ENCODE data around the gene ANO9. TPM values are rescaled to one million over a fixed set of nuclear protein-coding genes. Genes with fewer than 3 reads are reported as not detected.

Gene ANO9
- total and polyA plus RNA-seq, 5 donors from 2014 or later = 8.9 to 153 (median 13.3) TPM

DNA sequence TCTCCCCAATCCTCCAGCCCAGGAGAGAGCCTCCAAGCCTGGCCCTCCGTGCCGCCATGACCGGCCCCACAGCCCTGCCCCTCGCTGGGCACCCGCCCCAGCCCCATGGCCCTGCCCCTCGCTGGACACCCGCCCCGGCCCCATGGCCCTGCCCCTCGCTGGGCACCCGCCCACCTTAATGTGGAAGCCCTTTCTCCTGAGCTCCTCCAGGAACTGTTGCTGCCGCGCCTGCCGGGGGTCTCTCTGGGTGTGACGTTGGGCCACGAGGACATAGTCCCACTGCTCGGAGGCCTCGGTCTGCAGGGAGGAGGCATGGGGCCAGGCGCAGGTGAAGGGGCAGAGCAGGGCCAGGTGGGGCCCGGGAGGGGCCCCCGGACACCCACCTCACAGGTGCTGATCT lies 8.2 kb downstream of the ANO9 start:
- ATAC-seq (ENCODE audit: low read depth in 2 of 2) (no peak), DNase-seq (no peak)
- Histone ChIP-seq H3K4me3 (ENCODE audit: low read depth, low read length) (no peak overlapping the region), H3K36me3 (ENCODE audit: control insufficient read depth, insufficient read depth, low read length) (no peaks in the 10 kb centered on the region), H3K4me1 (ENCODE audit: control insufficient read depth, insufficient read depth, low read length, poor library complexity, severe bottlenecking) (peaks cover 12% of the 10 kb centered on the region), H3K9me3 (ENCODE audit: control insufficient read depth in 2 of 2, low read length in 2 of 2) (no peaks in the 10 kb centered on the region), H3K27ac (ENCODE audit: insufficient read depth, low read length, poor library complexity, severe bottlenecking) (no peak overlapping the region), H3K27me3 (ENCODE audit: control insufficient read depth, insufficient read depth, low read length) (no peaks in the 10 kb centered on the region)
- Mint-ChIP-seq H3K27me3 (no peaks in the 10 kb centered on the region), H3K4me1 (peaks cover 0 to 15% (median 9%) of the 10 kb centered on the region in 4 donors), H3K27ac (no peak overlapping the region), H3K36me3 (peaks cover 11% of the 10 kb centered on the region), H3K4me3 (no peak overlapping the region), H3K9me3 (no peaks in the 10 kb centered on the region)

DNA sequence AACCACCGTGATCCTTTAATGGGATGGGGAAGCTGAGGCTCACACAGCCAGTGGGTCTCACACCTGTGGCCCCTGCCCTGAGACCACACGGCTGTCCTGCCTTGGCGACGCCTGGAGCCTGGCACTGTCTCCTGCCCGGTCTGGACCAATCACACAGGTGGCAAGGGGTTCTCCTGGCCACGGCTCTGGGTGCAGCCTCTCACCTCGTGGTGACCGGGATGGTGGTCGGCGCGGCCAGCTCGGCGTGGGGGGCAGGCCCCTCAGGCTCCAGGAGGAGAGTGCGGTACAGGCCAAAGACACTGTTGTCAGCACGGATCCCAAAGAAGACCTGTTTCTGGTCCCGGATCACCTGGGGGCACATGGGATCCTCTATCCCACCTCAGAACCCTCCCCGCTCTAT lies 8.7 kb downstream of the ANO9 start:
- H3K36me3 ChIP-seq (ENCODE audit: control insufficient read depth, insufficient read depth, low read length) = no peaks in the 10 kb centered on the region
- ATAC-seq (ENCODE audit: low read depth in 2 of 2) = no peak
- no peak overlapping the region for H3K27ac ChIP-seq (ENCODE audit: insufficient read depth, low read length, poor library complexity, severe bottlenecking)
- H3K4me3 Mint-ChIP-seq = no peak overlapping the region
- H3K36me3 Mint-ChIP-seq = peaks cover 13% of the 10 kb centered on the region
- no peaks in the 10 kb centered on the region for H3K9me3 Mint-ChIP-seq
- no peaks in the 10 kb centered on the region for H3K9me3 ChIP-seq (ENCODE audit: control insufficient read depth in 2 of 2, low read length in 2 of 2)
- peaks cover 9% of the 10 kb centered on the region for H3K4me1 ChIP-seq (ENCODE audit: control insufficient read depth, insufficient read depth, low read length, poor library complexity, severe bottlenecking)
- H3K27me3 ChIP-seq (ENCODE audit: control insufficient read depth, insufficient read depth, low read length) = no peaks in the 10 kb centered on the region
- no peak for DNase-seq
- no peak overlapping the region for H3K27ac Mint-ChIP-seq
- no peaks in the 10 kb centered on the region for H3K27me3 Mint-ChIP-seq
- no peak overlapping the region for H3K4me3 ChIP-seq (ENCODE audit: low read depth, low read length)
- H3K4me1 Mint-ChIP-seq = peaks cover 0 to 12% (median 9%) of the 10 kb centered on the region in 4 donors

DNA sequence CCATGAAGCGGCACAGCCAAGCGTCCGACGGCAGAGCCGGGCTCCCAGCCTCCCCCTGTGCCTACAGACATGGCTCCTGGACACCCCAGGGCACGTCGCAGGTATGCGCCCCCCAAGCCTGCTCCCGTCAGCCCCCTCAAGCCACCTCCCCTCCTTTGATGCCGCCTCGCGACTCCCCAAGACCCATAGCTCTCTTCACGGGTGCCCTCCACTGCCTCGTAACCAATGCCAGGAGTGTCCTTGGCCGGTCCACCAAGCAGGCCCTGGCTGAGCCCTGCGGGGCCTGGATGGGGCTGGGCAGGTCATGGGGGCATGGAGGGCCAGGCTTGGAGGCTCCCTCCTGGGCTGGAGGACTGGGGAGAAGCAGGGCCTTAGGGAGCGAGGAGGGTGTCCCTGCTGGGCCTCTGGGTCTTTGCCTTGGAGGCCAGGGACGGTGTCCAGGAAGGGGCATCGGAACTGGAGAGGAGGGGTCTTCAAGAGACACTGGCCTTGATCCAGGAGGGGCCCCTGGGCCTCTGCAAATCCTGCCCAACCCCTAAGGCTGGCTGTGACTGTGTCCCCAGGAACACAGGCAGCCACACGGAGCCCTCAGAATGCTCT lies 9.2 kb downstream of the ANO9 start:
- Histone ChIP-seq H3K27me3 (ENCODE audit: control insufficient read depth, insufficient read depth, low read length) (no peaks in the 10 kb centered on the region), H3K4me3 (ENCODE audit: low read depth, low read length) (no peak overlapping the region), H3K36me3 (ENCODE audit: control insufficient read depth, insufficient read depth, low read length) (no peaks in the 10 kb centered on the region), H3K27ac (ENCODE audit: insufficient read depth, low read length, poor library complexity, severe bottlenecking) (no peak overlapping the region), H3K4me1 (ENCODE audit: control insufficient read depth, insufficient read depth, low read length, poor library complexity, severe bottlenecking) (peaks cover 4% of the 10 kb centered on the region), H3K9me3 (ENCODE audit: control insufficient read depth in 2 of 2, low read length in 2 of 2) (no peaks in the 10 kb centered on the region)
- no peak overlapping the region for H3K4me3 Mint-ChIP-seq
- H3K36me3 Mint-ChIP-seq = peaks cover 13% of the 10 kb centered on the region
- DNase-seq = no peak
- no peak overlapping the region for H3K27ac Mint-ChIP-seq
- no peak for ATAC-seq (ENCODE audit: low read depth in 2 of 2)
- H3K9me3 Mint-ChIP-seq = no peaks in the 10 kb centered on the region
- no peaks in the 10 kb centered on the region for H3K27me3 Mint-ChIP-seq
- peaks cover 0 to 10% (median 8%) of the 10 kb centered on the region in 4 donors for H3K4me1 Mint-ChIP-seq

DNA sequence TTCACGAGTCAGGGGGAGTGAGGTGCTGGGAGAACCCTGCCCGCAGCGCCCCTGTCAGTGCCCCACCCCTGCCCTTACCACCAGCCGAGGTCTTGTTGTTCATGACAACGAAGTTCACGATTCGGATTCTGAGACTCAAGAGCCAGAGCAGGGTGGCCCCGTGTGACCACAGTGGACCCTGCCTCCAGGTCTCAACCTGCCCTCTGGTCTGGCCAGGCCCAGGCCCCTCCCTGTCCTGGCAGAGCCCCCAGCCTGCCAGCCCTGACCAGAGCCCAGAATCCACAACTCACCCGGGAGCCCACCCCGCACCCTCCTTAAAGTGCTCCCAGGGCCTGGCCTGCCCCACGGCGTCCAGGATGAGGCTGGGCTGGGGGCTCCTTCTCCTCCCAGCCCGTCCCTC lies 9.9 kb downstream of the ANO9 start:
- ATAC-seq (ENCODE audit: low read depth in 2 of 2) (no peak), DNase-seq (no peak)
- Histone ChIP-seq H3K27ac (ENCODE audit: insufficient read depth, low read length, poor library complexity, severe bottlenecking) (no peak overlapping the region), H3K27me3 (ENCODE audit: control insufficient read depth, insufficient read depth, low read length) (no peaks in the 10 kb centered on the region), H3K9me3 (ENCODE audit: control insufficient read depth in 2 of 2, low read length in 2 of 2) (no peaks in the 10 kb centered on the region), H3K4me1 (ENCODE audit: control insufficient read depth, insufficient read depth, low read length, poor library complexity, severe bottlenecking) (no peaks in the 10 kb centered on the region), H3K4me3 (ENCODE audit: low read depth, low read length) (no peak overlapping the region), H3K36me3 (ENCODE audit: control insufficient read depth, insufficient read depth, low read length) (peaks cover 3% of the 10 kb centered on the region)
- Mint-ChIP-seq H3K27me3 (no peaks in the 10 kb centered on the region), H3K9me3 (no peaks in the 10 kb centered on the region), H3K27ac (no peak overlapping the region), H3K4me3 (no peak overlapping the region), H3K36me3 (peaks cover 8% of the 10 kb centered on the region), H3K4me1 (peaks cover 0 to 5% (median 3%) of the 10 kb centered on the region in 4 donors)

DNA sequence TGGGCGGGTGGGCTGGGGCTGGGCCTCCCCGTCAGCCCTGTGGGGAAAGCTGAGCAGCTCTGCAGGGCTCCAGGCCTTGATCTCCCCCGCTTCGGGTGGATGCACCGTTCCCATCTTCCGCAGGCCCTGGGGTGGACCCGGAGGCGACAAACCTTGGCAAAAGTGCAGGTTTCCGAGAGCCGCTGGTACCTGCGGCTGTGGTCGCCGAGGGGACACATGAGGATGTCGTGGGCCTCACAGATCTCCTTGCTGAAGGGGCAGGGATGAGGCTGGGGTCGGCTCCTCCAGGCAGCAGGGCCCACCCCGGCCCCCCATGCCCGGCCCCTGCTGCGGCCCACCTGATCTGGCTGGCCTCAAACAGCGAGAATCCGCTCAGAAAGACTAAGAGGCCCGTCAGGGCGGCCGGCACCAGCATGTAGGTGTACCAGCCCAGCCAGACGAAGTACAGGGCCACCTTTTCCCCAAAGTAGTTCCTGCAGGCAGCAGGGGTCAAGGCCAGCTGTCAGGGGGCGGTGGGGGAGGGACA lies 11.8 kb downstream of the ANO9 start:
- Mint-ChIP-seq H3K27ac (no peak overlapping the region), H3K4me3 (no peak overlapping the region), H3K36me3 (peaks cover 12% of the 10 kb centered on the region), H3K4me1 (peaks cover 0 to 3% (median 0%) of the 10 kb centered on the region in 4 donors), H3K27me3 (no peaks in the 10 kb centered on the region), H3K9me3 (peaks cover 0 to 4% (median 0%) of the 10 kb centered on the region in 7 donors)
- Histone ChIP-seq H3K9me3 (ENCODE audit: control insufficient read depth in 2 of 2, low read length in 2 of 2) (no peaks in the 10 kb centered on the region), H3K4me1 (ENCODE audit: control insufficient read depth, insufficient read depth, low read length, poor library complexity, severe bottlenecking) (no peaks in the 10 kb centered on the region), H3K4me3 (ENCODE audit: low read depth, low read length) (no peak overlapping the region), H3K36me3 (ENCODE audit: control insufficient read depth, insufficient read depth, low read length) (peaks cover 3% of the 10 kb centered on the region), H3K27ac (ENCODE audit: insufficient read depth, low read length, poor library complexity, severe bottlenecking) (no peak overlapping the region), H3K27me3 (ENCODE audit: control insufficient read depth, insufficient read depth, low read length) (no peaks in the 10 kb centered on the region)
- ATAC-seq (ENCODE audit: low read depth in 2 of 2) (no peak), DNase-seq (no peak)

DNA sequence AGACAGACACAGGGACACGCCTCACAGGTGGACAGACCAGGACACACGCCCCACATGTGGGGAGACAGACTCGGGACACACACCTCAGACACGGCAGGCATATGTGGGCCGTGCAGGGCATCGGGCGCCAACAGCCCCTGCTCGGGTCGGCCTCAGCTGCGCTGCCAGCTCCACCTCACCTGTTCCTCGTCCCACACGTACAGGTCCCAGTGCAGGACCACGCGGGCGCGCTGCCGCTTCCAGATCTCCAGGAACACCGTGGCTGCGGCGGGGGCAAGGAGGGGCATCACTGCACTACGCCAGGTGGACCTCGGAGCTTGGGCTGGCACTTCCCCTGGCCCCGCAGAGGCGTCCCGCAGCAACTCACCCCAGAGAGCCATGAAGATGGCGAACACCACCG lies 12.4 kb downstream of the ANO9 start:
- Histone ChIP-seq H3K9me3 (ENCODE audit: control insufficient read depth in 2 of 2, low read length in 2 of 2) (no peaks in the 10 kb centered on the region), H3K36me3 (ENCODE audit: control insufficient read depth, insufficient read depth, low read length) (peaks cover 3% of the 10 kb centered on the region), H3K4me3 (ENCODE audit: low read depth, low read length) (no peak overlapping the region), H3K4me1 (ENCODE audit: control insufficient read depth, insufficient read depth, low read length, poor library complexity, severe bottlenecking) (no peaks in the 10 kb centered on the region), H3K27me3 (ENCODE audit: control insufficient read depth, insufficient read depth, low read length) (no peaks in the 10 kb centered on the region), H3K27ac (ENCODE audit: insufficient read depth, low read length, poor library complexity, severe bottlenecking) (no peak overlapping the region)
- H3K27me3 Mint-ChIP-seq = no peaks in the 10 kb centered on the region
- peak overlapping the region in 1 of 3 donors; percentile 26 for H3K27ac Mint-ChIP-seq
- H3K4me1 Mint-ChIP-seq = peaks cover 0 to 5% (median under 1%) of the 10 kb centered on the region in 4 donors
- ATAC-seq (ENCODE audit: low read depth in 2 of 2) (no peak), DNase-seq (no peak)
- H3K9me3 Mint-ChIP-seq = peaks cover 0 to 4% (median 0%) of the 10 kb centered on the region in 7 donors
- H3K4me3 Mint-ChIP-seq = no peak overlapping the region
- H3K36me3 Mint-ChIP-seq = peaks cover 14% of the 10 kb centered on the region

DNA sequence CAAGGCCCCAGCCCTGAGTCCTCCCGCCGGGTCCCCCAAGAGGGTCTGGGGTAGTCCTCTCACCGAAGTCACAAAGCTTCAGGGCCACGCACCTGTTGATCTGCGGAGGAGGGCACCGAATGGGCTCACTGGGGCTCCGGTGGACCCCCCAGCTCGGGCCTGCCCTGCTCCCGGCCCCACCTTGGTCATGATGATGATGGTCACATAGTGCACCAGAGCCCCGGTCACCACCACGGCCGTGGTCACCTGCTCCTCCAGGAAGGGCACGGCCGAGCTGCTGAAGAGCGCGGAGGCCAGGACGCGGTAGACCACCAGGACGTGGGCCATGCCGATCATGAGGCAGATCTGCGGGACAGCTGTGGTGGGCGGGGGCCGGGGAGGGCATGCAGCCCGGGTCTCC lies 13.5 kb downstream of the ANO9 start:
- H3K36me3 Mint-ChIP-seq = peaks cover 16% of the 10 kb centered on the region
- no peak overlapping the region for H3K27ac Mint-ChIP-seq
- Histone ChIP-seq H3K27ac (ENCODE audit: insufficient read depth, low read length, poor library complexity, severe bottlenecking) (no peak overlapping the region), H3K9me3 (ENCODE audit: control insufficient read depth in 2 of 2, low read length in 2 of 2) (no peaks in the 10 kb centered on the region), H3K36me3 (ENCODE audit: control insufficient read depth, insufficient read depth, low read length) (peaks cover 3% of the 10 kb centered on the region), H3K27me3 (ENCODE audit: control insufficient read depth, insufficient read depth, low read length) (no peaks in the 10 kb centered on the region), H3K4me1 (ENCODE audit: control insufficient read depth, insufficient read depth, low read length, poor library complexity, severe bottlenecking) (no peaks in the 10 kb centered on the region), H3K4me3 (ENCODE audit: low read depth, low read length) (no peak overlapping the region)
- H3K4me1 Mint-ChIP-seq = peaks cover 0 to 6% (median under 1%) of the 10 kb centered on the region in 4 donors
- H3K27me3 Mint-ChIP-seq = no peaks in the 10 kb centered on the region
- H3K4me3 Mint-ChIP-seq = no peak overlapping the region
- H3K9me3 Mint-ChIP-seq = peaks cover 0 to 4% (median 0%) of the 10 kb centered on the region in 7 donors
- ATAC-seq (ENCODE audit: low read depth in 2 of 2) (no peak), DNase-seq (no peak)

DNA sequence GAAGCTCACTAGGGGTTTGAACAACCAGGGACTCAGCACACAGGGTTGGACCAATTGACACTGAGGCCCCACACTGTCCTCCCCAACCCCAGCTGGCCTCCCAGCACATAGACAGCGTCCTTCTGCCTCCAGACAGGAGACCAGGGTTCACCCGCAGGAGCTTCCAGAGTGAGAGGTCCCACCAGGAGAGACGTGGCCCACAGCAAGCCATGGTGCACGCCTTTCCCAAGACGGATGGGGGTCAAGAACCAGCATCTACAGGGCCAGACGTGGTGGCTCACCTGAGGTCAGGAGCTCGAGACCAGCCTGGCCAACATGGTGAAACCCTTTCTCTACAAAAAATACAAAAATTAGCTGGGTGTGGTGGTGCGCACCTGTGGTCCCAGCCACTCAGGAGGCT lies 15.0 kb downstream of the ANO9 start:
- peaks cover 0 to 6% (median under 1%) of the 10 kb centered on the region in 4 donors for H3K4me1 Mint-ChIP-seq
- no peaks in the 10 kb centered on the region for H3K4me1 ChIP-seq (ENCODE audit: control insufficient read depth, insufficient read depth, low read length, poor library complexity, severe bottlenecking)
- H3K9me3 ChIP-seq (ENCODE audit: control insufficient read depth in 2 of 2, low read length in 2 of 2) = no peaks in the 10 kb centered on the region
- no peaks in the 10 kb centered on the region for H3K27me3 Mint-ChIP-seq
- DNase-seq = no peak
- no peak overlapping the region for H3K27ac ChIP-seq (ENCODE audit: insufficient read depth, low read length, poor library complexity, severe bottlenecking)
- no peaks in the 10 kb centered on the region for H3K27me3 ChIP-seq (ENCODE audit: control insufficient read depth, insufficient read depth, low read length)
- H3K36me3 Mint-ChIP-seq = peaks cover 16% of the 10 kb centered on the region
- H3K9me3 Mint-ChIP-seq = peaks cover 0 to 4% (median 0%) of the 10 kb centered on the region in 7 donors
- peaks cover 3% of the 10 kb centered on the region for H3K36me3 ChIP-seq (ENCODE audit: control insufficient read depth, insufficient read depth, low read length)
- H3K4me3 ChIP-seq (ENCODE audit: low read depth, low read length) = no peak overlapping the region
- H3K27ac Mint-ChIP-seq = no peak overlapping the region
- no peak overlapping the region for H3K4me3 Mint-ChIP-seq
- ATAC-seq (ENCODE audit: low read depth in 2 of 2) = no peak
